SHP77 (cell line): ENCODE results near the gene NGEF.

Experiments used
- DNase-seq, 2 experiments: peaks; one replicate each; lab custom pipeline; 2025; lab: John Stamatoyannopoulos, UW

NGEF gene

GRCh38 chr2:232884001-232884421 is 129.0 kb downstream of the NGEF start:
- no peak for DNase-seq

GRCh38 chr2:232883116-232883721 is 129.8 kb downstream of the NGEF start:
- no peak for DNase-seq

- DNase-seq = no peak
These were observed 130.4 kb downstream of the NGEF start for GRCh38 chr2:232882505-232883115.

GRCh38 chr2:232882085-232882484 is 131.0 kb downstream of the NGEF start:
- no peak for DNase-seq

- DNase-seq = no peak
These were observed 132.2 kb downstream of the NGEF start for GRCh38 chr2:232880764-232881351.

- DNase-seq = no peak
These were observed 133.2 kb downstream of the NGEF start for GRCh38 chr2:232879618-232880494.

GRCh38 chr2:232878855-232879617 is 134.0 kb downstream of the NGEF start:
- no peak for DNase-seq

GRCh38 chr2:232877940-232878511 is 135.0 kb downstream of the NGEF start:
- DNase-seq = no peak

GRCh38 chr2:232876978-232877441 is 136.0 kb downstream of the NGEF start:
- DNase-seq = no peak

- DNase-seq = no peak
These were observed 136.7 kb downstream of the NGEF start for GRCh38 chr2:232876161-232876977.

- no peak for DNase-seq
These were observed 137.6 kb downstream of the NGEF start for GRCh38 chr2:232875256-232876121.

- DNase-seq = no peak
These were observed 138.3 kb downstream of the NGEF start for GRCh38 chr2:232874677-232875223.

GRCh38 chr2:232873909-232874641 is 139.0 kb downstream of the NGEF start:
- no peak for DNase-seq

- no peak for DNase-seq
These were observed 139.7 kb downstream of the NGEF start for GRCh38 chr2:232873292-232873908.

- no peak for DNase-seq
These were observed 140.2 kb downstream of the NGEF start for GRCh38 chr2:232872826-232873225.

- DNase-seq = no peak
These were observed 141.0 kb downstream of the NGEF start for GRCh38 chr2:232871835-232872736.

- DNase-seq = no peak
These were observed 141.6 kb downstream of the NGEF start for GRCh38 chr2:232871418-232871834.
